Astrocyte of the hippocampus (primary cell): Measurements from ENCODE around the gene RASL10A.
A peak's percentile ranks its signal among the peaks of the same experiment; 100 is the strongest.

ENCODE experiments used
- DNase-seq: peaks from one replicate; pipeline ENCODE4 v3.0.0; 2011; ENCODE audit warnings: low read depth, low spot score

Gene RASL10A

DNA sequence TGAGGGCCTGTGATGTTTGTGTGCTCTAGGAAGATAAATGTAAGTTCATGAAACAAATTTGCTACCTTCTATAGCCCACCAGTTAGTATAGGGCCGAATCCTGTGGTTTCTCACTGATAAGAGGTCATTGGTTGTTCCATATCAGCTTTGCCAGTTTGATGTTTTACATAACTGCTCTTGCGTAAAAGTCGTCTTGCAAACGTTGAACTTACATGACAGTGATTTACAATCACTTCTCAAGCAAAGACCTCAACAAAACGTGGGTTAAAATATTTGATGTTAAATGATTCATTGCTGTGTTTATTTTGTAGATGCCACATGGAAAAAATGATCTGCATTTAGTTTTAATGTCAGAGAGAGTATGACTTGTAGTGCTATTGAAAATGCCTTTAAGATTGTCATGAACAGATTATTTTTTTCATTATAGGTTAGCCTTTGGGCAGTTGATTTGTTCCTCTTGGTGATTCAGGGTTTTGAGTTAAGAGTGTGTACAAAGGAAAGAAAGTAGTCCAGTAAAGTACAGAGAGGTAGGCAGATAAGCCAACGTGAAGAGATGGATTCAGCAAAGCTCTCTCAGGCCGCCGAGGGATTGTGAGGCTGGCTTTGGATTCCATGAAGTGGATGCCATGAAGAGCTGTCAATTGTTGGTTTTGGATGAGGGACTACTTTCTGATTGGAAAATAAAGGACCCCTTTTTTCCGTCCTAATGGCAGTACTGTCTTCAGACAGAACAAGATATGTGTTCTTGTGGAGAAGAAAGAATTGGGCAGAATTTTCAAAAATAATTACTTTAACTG is 44.8 kb downstream of the RASL10A start:
- DNase-seq = peak; percentile 21

DNA sequence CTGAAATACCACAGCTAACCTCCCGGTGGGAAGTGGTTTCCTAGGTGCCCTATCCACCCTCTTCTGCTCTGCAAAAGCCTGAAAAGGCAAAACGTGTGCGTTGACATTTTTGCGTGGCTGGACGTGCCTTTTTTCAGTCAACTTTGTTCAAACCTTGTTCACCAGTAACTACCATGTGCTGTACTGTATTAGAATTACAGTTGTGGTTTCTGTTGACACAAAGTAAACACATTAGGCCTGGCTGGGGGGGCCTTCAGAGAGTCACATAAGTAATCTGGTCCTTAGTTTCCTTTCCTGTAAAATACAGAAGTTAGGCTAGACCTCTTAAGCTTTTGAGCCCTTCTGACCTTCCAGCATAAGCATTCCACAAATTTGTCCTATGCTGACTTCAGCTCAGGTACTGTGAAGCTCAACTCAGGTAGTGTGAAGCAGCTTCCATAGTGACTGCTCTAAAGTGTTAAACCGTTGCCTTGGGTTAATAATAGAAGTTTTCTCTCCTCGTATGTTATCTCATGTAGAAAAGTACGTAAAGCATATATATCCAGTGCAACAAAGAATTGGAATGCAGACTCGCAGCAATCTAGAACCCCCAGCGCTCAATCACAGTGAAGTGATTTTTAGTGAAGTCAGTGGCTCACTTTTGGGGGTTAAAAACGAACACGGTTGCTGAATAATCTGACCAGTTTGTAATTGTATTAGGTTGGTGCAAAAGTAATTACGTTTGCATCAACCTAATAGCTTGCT is 45.6 kb downstream of the RASL10A start:
- peak; percentile 26 for DNase-seq

- DNase-seq = peak; percentile 26
These were observed 46.3 kb downstream of the RASL10A start for GRCh38 chr22:29269230-29269604.

- DNase-seq = peak; percentile 83
These were observed 46.8 kb downstream of the RASL10A start for GRCh38 chr22:29268511-29269229.

- peak; percentile 98 for DNase-seq
These were observed 47.5 kb downstream of the RASL10A start, which contains the start of the genes EWSR1 and RHBDD3 for GRCh38 chr22:29267858-29268510. Gene EWSR1 (plus strand): TSS chr22:29268268. CDS start chr22:29268337, 69 bp downstream. Gene RHBDD3 (minus strand): TSS chr22:29267981. CDS start chr22:29265626, 2,355 bp downstream.

- peak; percentile 21 for DNase-seq
These were observed 48.0 kb downstream of the RASL10A start for GRCh38 chr22:29267462-29267857.

GRCh38 chr22:29266564-29267461 is 48.7 kb downstream of the RASL10A start:
- no peak for DNase-seq

DNA sequence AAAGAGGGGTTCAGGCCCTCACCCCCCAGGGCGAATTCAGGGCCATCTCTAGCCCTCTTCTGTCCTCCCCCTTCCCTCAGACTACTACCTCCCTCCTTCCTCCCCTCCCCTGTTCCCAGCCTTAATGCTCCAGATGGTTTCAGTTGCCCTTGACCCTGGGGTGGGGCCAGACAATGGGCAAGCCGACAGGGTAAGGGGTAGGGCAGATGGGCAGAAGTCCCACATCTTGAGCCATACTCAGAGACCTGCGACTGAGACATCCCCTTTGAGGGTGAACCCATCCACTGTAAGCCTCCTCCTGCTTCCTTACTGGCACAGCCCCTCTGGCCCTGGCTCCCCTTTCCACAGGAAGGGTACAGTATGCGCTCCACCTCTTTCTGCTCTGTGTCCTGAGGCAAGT is 49.6 kb downstream of the RASL10A start:
- no peak for DNase-seq

GRCh38 chr22:29265305-29265704 is 50.2 kb downstream of the RASL10A start:
- DNase-seq = no peak

DNA sequence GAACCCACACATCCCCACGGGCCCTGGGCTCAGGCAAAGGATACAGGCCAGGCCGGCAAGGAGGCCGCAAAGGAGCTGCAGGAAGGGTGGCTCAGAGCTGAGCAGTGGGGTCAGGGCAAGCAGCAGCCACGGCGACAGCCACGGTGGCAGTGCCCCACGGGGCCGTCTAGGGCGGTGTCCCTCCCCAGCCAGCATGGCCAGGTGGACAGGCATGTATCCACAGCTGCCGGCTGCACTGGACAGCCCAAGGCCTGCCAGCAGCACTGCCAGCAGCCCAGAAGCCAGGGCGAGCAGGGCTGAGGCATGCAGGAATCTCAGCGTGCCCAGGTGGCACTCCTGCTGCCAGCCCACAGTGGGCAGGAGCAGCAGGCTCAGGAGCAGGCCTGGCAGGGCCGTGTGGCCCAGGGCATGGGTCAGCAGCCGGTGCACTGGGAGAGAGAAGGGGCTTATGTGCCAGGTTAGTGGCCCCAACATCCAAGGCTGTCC is 51.7 kb downstream of the RASL10A start:
- no peak for DNase-seq
